Fibroblast of lung (primary cell): Measurements from ENCODE around the gene TBPL2. TPM values are rescaled to one million over a fixed set of nuclear protein-coding genes. Genes with fewer than 3 reads are reported as not detected.
A peak's percentile ranks its signal among the peaks of the same experiment; 100 is the strongest.

Experiments
- DNase-seq, 2 donors: peaks; one replicate each; pipeline versions ENCODE4 v3.0.0 to v3.0.0-alpha.2; 2010; ENCODE audit warnings: low read depth in 2 of 2
- H2AFZ ChIP-seq: 2 replicates; pipeline ENCODE4 v1.5.1; 2012; ENCODE audit warnings: low read length, control low read depth, inconsistent platforms
- H3K27ac ChIP-seq: 2 replicates; pipeline ENCODE4 v1.5.1; 2011; ENCODE audit warnings: low read length, control low read depth; ENCODE audit not compliant: insufficient read depth
- H3K27me3 ChIP-seq: 2 replicates; pipeline ENCODE4 v1.5.1; 2011; ENCODE audit warnings: mild to moderate bottlenecking, low read length; ENCODE audit not compliant: control insufficient read depth, insufficient read depth
- H3K36me3 ChIP-seq: 2 replicates; pipeline ENCODE4 v1.5.1; 2011; ENCODE audit warnings: low read length; ENCODE audit not compliant: control insufficient read depth, insufficient read depth
- H3K4me1 ChIP-seq: 2 replicates; pipeline ENCODE4 v1.5.1; 2011; ENCODE audit warnings: low read length; ENCODE audit not compliant: control insufficient read depth, insufficient read depth; ENCODE audit errors: extremely low read depth
- H3K4me2 ChIP-seq: 2 replicates; pipeline ENCODE4 v1.5.1; 2011; ENCODE audit warnings: low read length, control low read depth; ENCODE audit not compliant: insufficient read depth; ENCODE audit errors: extremely low read depth
- H3K4me3 ChIP-seq, 4 experiments: fragments of 200-600 bp in 1 of 4; sonication (generic) in 1 of 4; replicated peaks in 1 of 4; 2 replicates each; pipeline ENCODE4 v1.5.1; 2011 to 2016; ENCODE audit warnings: low read length in 4 of 4, low read depth in 3 of 4, mild to moderate bottlenecking in 3 of 4, control low read depth in 2 of 4, inconsistent platforms in 1 of 4, mixed read lengths in 1 of 4; ENCODE audit not compliant: insufficient read depth in 1 of 4; ENCODE audit errors: control extremely low read depth in 1 of 4
- H3K79me2 ChIP-seq: 2 replicates; pipeline ENCODE4 v1.5.1; 2012; ENCODE audit warnings: mild to moderate bottlenecking, low read length, inconsistent platforms; ENCODE audit not compliant: control insufficient read depth, insufficient read depth
- H3K9ac ChIP-seq: 2 replicates; pipeline ENCODE4 v1.5.1; 2011; ENCODE audit warnings: mild to moderate bottlenecking, low read length, control low read depth; ENCODE audit not compliant: insufficient read depth
- H3K9me3 ChIP-seq: 2 replicates; pipeline ENCODE4 v1.5.1; 2012; ENCODE audit warnings: low read depth, low read length; ENCODE audit not compliant: control insufficient read depth, insufficient read depth
- H4K20me1 ChIP-seq: 2 replicates; pipeline ENCODE4 v1.5.1; 2011; ENCODE audit warnings: low read length; ENCODE audit not compliant: control insufficient read depth, insufficient read depth; ENCODE audit errors: extremely low read depth
- CTCF ChIP-seq, 2 donors: IDR thresholded peaks in 1 of 2; conservative IDR thresholded peaks in 1 of 2; 1 replicate in 1 of 2; 2 replicates in 1 of 2; pipeline ENCODE4 v1.5.1; 2011 to 2012; ENCODE audit warnings: low read length in 2 of 2, control low read depth in 1 of 2, inconsistent platforms in 1 of 2, low read depth in 1 of 2, mild to moderate bottlenecking in 1 of 2
- EZH2 ChIP-seq: IDR thresholded peaks from 2 replicates; pipeline ENCODE4 v1.5.1; 2012; ENCODE audit warnings: low read length, control low read depth, mild to moderate bottlenecking; ENCODE audit errors: missing control alignments
- polyA plus RNA-seq, 2 donors: library from polyadenylated mRNA; depleted of rRNA in 1 of 2; stranded (reverse) in 1 of 2; unstranded in 1 of 2; fragments of >200 nt; gene quantifications; 2 replicates each; pipeline ENCODE4 v1.2.1, GENCODE V29; 2011 to 2012; ENCODE audit warnings: missing spikeins in 1 of 2
- total RNA-seq: library from RNA; depleted of rRNA; stranded (reverse); fragments of >200 nt; gene quantifications from 2 replicates; pipeline ENCODE4 v1.2.1, GENCODE V29; 2014

The TBPL2 gene
- total and polyA plus RNA-seq, 2 donors (not counting 1 experiment from before 2014, with no cell fraction given) = not detected

GRCh38 chr14:55374771-55375170 is 65.6 kb downstream of the TBPL2 start:
- Histone ChIP-seq H4K20me1 (no peaks in the 10 kb centered on the region), H3K4me3 (no peak overlapping the region), H3K79me2 (no peaks in the 10 kb centered on the region), H3K9ac (no peak overlapping the region), H3K4me2 (no peak overlapping the region), H2AFZ (no peak overlapping the region), H3K36me3 (no peaks in the 10 kb centered on the region), H3K9me3 (no peaks in the 10 kb centered on the region), H3K27me3 (no peaks in the 10 kb centered on the region), H3K27ac (no peak overlapping the region), H3K4me1 (no peaks in the 10 kb centered on the region)
- TF ChIP-seq CTCF (conservative IDR thresholded peaks at IDR 0.05 in 1 of 2, IDR thresholded peaks at IDR 0.05 in 1 of 2; ENCODE audit: low read depth in 1 of 2, low read length in 2 of 2) (no peak), EZH2 (no peak)
- no peak for DNase-seq

- TF ChIP-seq CTCF (conservative IDR thresholded peaks at IDR 0.05 in 1 of 2, IDR thresholded peaks at IDR 0.05 in 1 of 2; ENCODE audit: low read depth in 1 of 2, low read length in 2 of 2) (no peak), EZH2 (no peak)
- no peaks in the 10 kb centered on the region for H3K79me2 ChIP-seq
- DNase-seq = peak in 1 of 2 donors; percentile 77
- H3K9ac ChIP-seq = no peak overlapping the region
- H3K27ac ChIP-seq = no peak overlapping the region
- H3K27me3 ChIP-seq = no peaks in the 10 kb centered on the region
- H3K4me2 ChIP-seq = no peak overlapping the region
- H3K4me3 ChIP-seq = no peak overlapping the region
- H3K9me3 ChIP-seq = no peaks in the 10 kb centered on the region
- H3K4me1 ChIP-seq = no peaks in the 10 kb centered on the region
- no peaks in the 10 kb centered on the region for H4K20me1 ChIP-seq
- no peak overlapping the region for H2AFZ ChIP-seq
- no peaks in the 10 kb centered on the region for H3K36me3 ChIP-seq
These were observed 66.4 kb downstream of the TBPL2 start for GRCh38 chr14:55373784-55374705.

GRCh38 chr14:55372825-55373224 is 67.6 kb downstream of the TBPL2 start:
- DNase-seq = no peak
- Histone ChIP-seq H3K4me3 (no peak overlapping the region), H2AFZ (no peak overlapping the region), H4K20me1 (no peaks in the 10 kb centered on the region), H3K4me1 (no peaks in the 10 kb centered on the region), H3K27me3 (no peaks in the 10 kb centered on the region), H3K79me2 (no peaks in the 10 kb centered on the region), H3K4me2 (no peak overlapping the region), H3K9me3 (no peaks in the 10 kb centered on the region), H3K27ac (no peak overlapping the region), H3K36me3 (peaks cover 1% of the 10 kb centered on the region), H3K9ac (no peak overlapping the region)
- TF ChIP-seq EZH2 (no peak), CTCF (conservative IDR thresholded peaks at IDR 0.05 in 1 of 2, IDR thresholded peaks at IDR 0.05 in 1 of 2; ENCODE audit: low read depth in 1 of 2, low read length in 2 of 2) (no peak)
